ENCODE results near the gene KRT6B.
"Not testable (repeated sequence)": the region's sequence is repeated elsewhere in the genome, so short reads cannot be mapped to it uniquely, and the experiment has no call there.

Gene KRT6B

GRCh38 chr12:52469853-52470252, 17.9 kb upstream of the KRT6B start:
- no peak for DNase-seq (ENCODE audit: low read depth)

- DNase-seq (ENCODE audit: low read depth): no peak
Measured at GRCh38 chr12:52464897-52465296, 13.0 kb upstream of the KRT6B start.

GRCh38 chr12:52461693-52462092, 9.7 kb upstream of the KRT6B start:
- no peak for DNase-seq (ENCODE audit: low read depth)

GRCh38 chr12:52458861-52459260, 6.9 kb upstream of the KRT6B start:
- no peak for DNase-seq (ENCODE audit: low read depth)

- no peak for DNase-seq (ENCODE audit: low read depth)
Measured at GRCh38 chr12:52455821-52456220, 3.9 kb upstream of the KRT6B start.

- no peak for DNase-seq (ENCODE audit: low read depth)
Measured at GRCh38 chr12:52454411-52455201, 2.7 kb upstream of the KRT6B start.

GRCh38 chr12:52448228-52448627, 3.7 kb downstream of the KRT6B start:
- DNase-seq (ENCODE audit: low read depth): no peak

GRCh38 chr12:52447196-52447595, 4.8 kb downstream of the KRT6B start:
- DNase-seq (ENCODE audit: low read depth): not testable (repeated sequence)

- no peak for DNase-seq (ENCODE audit: low read depth)
Measured at GRCh38 chr12:52446367-52447045, 5.4 kb downstream of the KRT6B start.

GRCh38 chr12:52445876-52446275, 6.1 kb downstream of the KRT6B start:
- DNase-seq (ENCODE audit: low read depth): no peak

- DNase-seq (ENCODE audit: low read depth): no peak
Measured at GRCh38 chr12:52444647-52445595, 7.0 kb downstream of the KRT6B start.

- DNase-seq (ENCODE audit: low read depth): no peak
Measured at GRCh38 chr12:52443966-52444365, 8.0 kb downstream of the KRT6B start.

GRCh38 chr12:52442600-52443061, 9.3 kb downstream of the KRT6B start:
- no peak for DNase-seq (ENCODE audit: low read depth)

- no peak for DNase-seq (ENCODE audit: low read depth)
Measured at GRCh38 chr12:52441320-52441911, 10.5 kb downstream of the KRT6B start.

GRCh38 chr12:52440821-52441319, 11.1 kb downstream of the KRT6B start:
- no peak for DNase-seq (ENCODE audit: low read depth)

GRCh38 chr12:52439845-52440244, 12.1 kb downstream of the KRT6B start:
- no peak for DNase-seq (ENCODE audit: low read depth)

GRCh38 chr12:52439420-52439819, 12.5 kb downstream of the KRT6B start:
- no peak for DNase-seq (ENCODE audit: low read depth)

- no peak for DNase-seq (ENCODE audit: low read depth)
Measured at GRCh38 chr12:52438305-52439301, 13.3 kb downstream of the KRT6B start.

GRCh38 chr12:52437508-52437907, 14.4 kb downstream of the KRT6B start:
- no peak for DNase-seq (ENCODE audit: low read depth)

- no peak for DNase-seq (ENCODE audit: low read depth)
Measured at GRCh38 chr12:52436828-52437474, 15.0 kb downstream of the KRT6B start.

Data from activated T-cell treated with anti-CD3 and anti-CD28 coated beads for 24 hours (primary cell).